OCI-LY1 (cell line): ENCODE measurements around the gene PBOV1.
"Not testable (repeated sequence)": the region's sequence is repeated elsewhere in the genome, so short reads cannot be mapped to it uniquely, and the experiment has no call there.

Experiments used
- H2AFZ ChIP-seq: fragments of 200-600 bp; sonication (generic), shearing (Covaris generic); 2 replicates; pipeline ENCODE4 v1.6.0; 2014; ENCODE audit warnings: antibody characterized with exemption, mild to moderate bottlenecking, low read length
- H3F3A ChIP-seq: fragments of 200-600 bp; sonication (generic), shearing (Covaris generic); 2 replicates; pipeline ENCODE4 v1.6.0; 2014; ENCODE audit warnings: mild to moderate bottlenecking, antibody characterized with exemption, low read length, moderate library complexity; ENCODE audit not compliant: insufficient read depth
- H3K27ac ChIP-seq: fragments of 200-600 bp; sonication (generic); 2 replicates; pipeline ENCODE4 v1.5.1; 2014; ENCODE audit warnings: low read length, mixed run types, mild to moderate bottlenecking, low read depth; ENCODE audit not compliant: poor library complexity, severe bottlenecking
- H3K27me3 ChIP-seq: fragments of 200-600 bp; sonication (generic); 2 replicates; pipeline ENCODE4 v1.6.0; 2014; ENCODE audit warnings: antibody characterized with exemption, mild to moderate bottlenecking, low read length, moderate library complexity; ENCODE audit not compliant: insufficient read depth
- H3K36me3 ChIP-seq: fragments of 200-600 bp; sonication (generic); 2 replicates; pipeline ENCODE4 v1.6.1; 2014; ENCODE audit warnings: mild to moderate bottlenecking, antibody characterized with exemption, low read length, moderate library complexity, mixed read lengths; ENCODE audit not compliant: insufficient read depth
- H3K4me1 ChIP-seq: fragments of 200-600 bp; sonication (generic); 2 replicates; pipeline ENCODE4 v1.5.1; 2014; ENCODE audit warnings: mild to moderate bottlenecking, low read length, moderate library complexity; ENCODE audit not compliant: insufficient read depth, severe bottlenecking
- H3K4me2 ChIP-seq: fragments of 200-600 bp; sonication (generic), shearing (Covaris generic); 2 replicates; pipeline ENCODE4 v1.6.1; 2014; ENCODE audit warnings: low read length
- H3K4me3 ChIP-seq: fragments of 200-600 bp; sonication (generic); 2 replicates; pipeline ENCODE4 v1.5.1; 2014; ENCODE audit warnings: low read length, low read depth, mild to moderate bottlenecking, mixed read lengths; ENCODE audit not compliant: poor library complexity, severe bottlenecking
- H3K79me2 ChIP-seq: fragments of 200-600 bp; shearing (Covaris generic); 2 replicates; pipeline ENCODE4 v1.6.1; 2016; ENCODE audit warnings: mixed run types, low read length, mixed read lengths; ENCODE audit not compliant: insufficient read depth
- H3K9ac ChIP-seq: fragments of 200-600 bp; sonication (generic), shearing (Covaris generic); 2 replicates; pipeline ENCODE4 v1.6.1; 2014; ENCODE audit warnings: mild to moderate bottlenecking, low read length, mixed read lengths
- H3K9me2 ChIP-seq: fragments of 200-600 bp; sonication (generic), shearing (Covaris generic); 2 replicates; pipeline ENCODE4 v1.6.1; 2014; ENCODE audit warnings: low read depth, mild to moderate bottlenecking, low read length, mixed read lengths
- H3K9me3 ChIP-seq: fragments of 200-600 bp; shearing (Covaris generic); 2 replicates; pipeline ENCODE4 v1.6.1; 2014; ENCODE audit warnings: low read length, mixed read lengths
- H4K20me1 ChIP-seq: fragments of 200-600 bp; sonication (generic), shearing (Covaris generic); 2 replicates; pipeline ENCODE4 v1.6.0; 2016; ENCODE audit warnings: mild to moderate bottlenecking, low read length; ENCODE audit not compliant: insufficient read depth
- CTCF ChIP-seq: fragments of 200-600 bp; sonication (generic), shearing (Covaris generic); IDR thresholded peaks from 2 replicates; pipeline ENCODE4 v1.5.1; 2017; ENCODE audit warnings: mild to moderate bottlenecking, antibody characterized with exemption, low read length, moderate library complexity, mixed read lengths
- EZH2 ChIP-seq: fragments of 200-600 bp; sonication (generic), shearing (Covaris generic); IDR thresholded peaks from 2 replicates; pipeline ENCODE4 v1.8.0; 2017; ENCODE audit warnings: borderline replicate concordance, mixed run types, mild to moderate bottlenecking, antibody characterized with exemption, low read length, moderate library complexity, mixed read lengths

PBOV1 gene

DNA sequence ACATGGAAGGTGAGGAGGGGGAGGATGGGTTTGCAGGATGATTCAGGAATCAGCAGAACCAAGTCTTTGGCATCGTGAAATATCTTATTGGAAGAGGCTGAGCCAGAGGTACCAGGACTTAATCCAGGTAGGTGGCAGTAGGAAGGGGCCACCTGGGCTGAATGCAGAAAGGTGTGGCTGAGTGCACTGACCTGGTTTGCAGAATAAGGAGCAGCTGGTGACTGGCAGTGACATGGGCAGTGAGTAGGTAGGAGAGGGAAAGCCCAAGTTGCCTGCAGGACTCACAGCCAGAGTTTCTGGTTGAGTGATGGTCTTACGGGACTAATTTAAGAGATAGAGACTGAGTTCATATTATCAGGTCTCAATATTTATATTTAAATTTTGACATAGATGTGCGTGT lies 1.1 kb upstream of the PBOV1 start:
- no peaks in the 10 kb centered on the region for H3K79me2 ChIP-seq
- no peaks in the 10 kb centered on the region for H4K20me1 ChIP-seq
- no peaks in the 10 kb centered on the region for H3K4me1 ChIP-seq
- H3F3A ChIP-seq = no peaks in the 10 kb centered on the region
- TF ChIP-seq EZH2 (no peak), CTCF (no peak)
- H3K4me2 ChIP-seq = no peak overlapping the region
- H3K4me3 ChIP-seq = no peak overlapping the region
- no peaks in the 10 kb centered on the region for H3K36me3 ChIP-seq
- no peaks in the 10 kb centered on the region for H3K27me3 ChIP-seq
- H3K9ac ChIP-seq = no peak overlapping the region
- no peaks in the 10 kb centered on the region for H3K9me2 ChIP-seq
- no peak overlapping the region for H2AFZ ChIP-seq
- no peaks in the 10 kb centered on the region for H3K9me3 ChIP-seq
- H3K27ac ChIP-seq = no peak overlapping the region

- Histone ChIP-seq H2AFZ (no peak overlapping the region), H3K79me2 (no peaks in the 10 kb centered on the region), H3K27me3 (no peaks in the 10 kb centered on the region), H3K27ac (no peak overlapping the region), H3K4me1 (no peaks in the 10 kb centered on the region), H3K4me3 (no peak overlapping the region), H3K9me3 (no peaks in the 10 kb centered on the region), H3K36me3 (no peaks in the 10 kb centered on the region), H3K9ac (no peak overlapping the region), H3K9me2 (no peaks in the 10 kb centered on the region), H4K20me1 (no peaks in the 10 kb centered on the region), H3F3A (no peaks in the 10 kb centered on the region), H3K4me2 (no peak overlapping the region)
- TF ChIP-seq CTCF (no peak), EZH2 (no peak)
Observed at GRCh38 chr6:138215093-138215782, 3.1 kb downstream of the PBOV1 start.

DNA sequence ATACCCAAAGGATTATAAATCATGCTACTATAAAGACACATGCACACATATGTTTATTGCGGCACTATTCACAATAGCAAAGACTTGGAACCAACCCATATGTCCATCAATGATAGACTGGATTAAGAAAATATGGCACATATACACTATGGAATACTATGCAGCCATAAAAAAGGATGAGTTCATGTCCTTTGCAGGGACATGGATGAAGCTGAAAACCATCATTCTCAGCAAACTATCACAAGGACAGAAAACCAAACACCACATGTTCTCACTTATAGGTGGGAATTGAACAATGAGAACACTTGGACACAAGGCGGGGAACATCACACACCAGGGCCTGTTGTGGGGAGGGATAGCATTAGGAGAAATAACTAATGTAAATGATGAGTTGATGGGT lies 5.8 kb downstream of the PBOV1 start:
- H4K20me1 ChIP-seq, H3K4me3 ChIP-seq, H2AFZ ChIP-seq, H3F3A ChIP-seq, H3K27ac ChIP-seq, H3K79me2 ChIP-seq, H3K9ac ChIP-seq, H3K9me2 ChIP-seq, H3K4me1 ChIP-seq, H3K4me2 ChIP-seq, H3K9me3 ChIP-seq, H3K27me3 ChIP-seq, H3K36me3 ChIP-seq: not testable (repeated sequence)

DNA sequence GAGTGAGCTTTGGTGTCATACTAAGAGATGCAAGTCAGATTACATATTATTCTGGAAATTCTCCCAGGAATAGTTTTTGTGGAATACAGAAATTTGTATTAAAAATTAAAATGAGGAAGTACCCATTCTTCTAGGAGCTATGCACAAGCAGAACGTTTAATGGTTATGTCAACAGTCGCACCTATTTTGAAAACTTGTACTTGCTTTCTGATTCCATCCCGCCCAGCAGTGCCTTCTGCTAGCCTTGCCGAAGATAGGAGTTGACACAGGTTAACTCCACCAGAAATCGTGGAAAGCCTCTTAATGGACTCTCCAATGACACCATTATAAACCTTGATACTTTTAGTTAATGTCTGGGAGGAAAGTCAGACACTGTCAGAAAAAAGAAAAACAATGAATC lies 6.7 kb downstream of the PBOV1 start:
- H3K9ac ChIP-seq = no peak overlapping the region
- no peak overlapping the region for H3K4me3 ChIP-seq
- H3F3A ChIP-seq = no peaks in the 10 kb centered on the region
- TF ChIP-seq CTCF (no peak), EZH2 (no peak)
- no peaks in the 10 kb centered on the region for H4K20me1 ChIP-seq
- no peaks in the 10 kb centered on the region for H3K36me3 ChIP-seq
- H2AFZ ChIP-seq = no peak overlapping the region
- no peaks in the 10 kb centered on the region for H3K9me2 ChIP-seq
- H3K4me2 ChIP-seq = no peak overlapping the region
- no peaks in the 10 kb centered on the region for H3K4me1 ChIP-seq
- H3K27ac ChIP-seq = no peak overlapping the region
- no peaks in the 10 kb centered on the region for H3K27me3 ChIP-seq
- no peaks in the 10 kb centered on the region for H3K79me2 ChIP-seq
- no peaks in the 10 kb centered on the region for H3K9me3 ChIP-seq
